Mesothelial cell of epicardium (in vitro differentiated cells): ENCODE results near the gene FCRL6. TPM values are rescaled to one million over a fixed set of nuclear protein-coding genes. Genes with fewer than 3 reads are reported as not detected.

Experiments used
- DNase-seq, 2 experiments: peaks; one replicate each; pipeline ENCODE4 v3.0.0; 2021; ENCODE audit warnings: low spot score in 2 of 2; ENCODE audit not compliant: unreplicated experiment in 2 of 2
- H3K27ac Mint-ChIP-seq: 2 replicates; pipeline ENCODE4 v1.8.0; 2021; ENCODE audit warnings: mixed read lengths
- H3K27me3 Mint-ChIP-seq: 2 replicates; pipeline ENCODE4 v1.8.0; 2021; ENCODE audit warnings: low read depth, mixed read lengths
- H3K36me3 Mint-ChIP-seq: 2 replicates; pipeline ENCODE4 v1.8.0; 2021; ENCODE audit warnings: mixed read lengths
- H3K4me1 Mint-ChIP-seq: 2 replicates; pipeline ENCODE4 v1.8.0; 2021; ENCODE audit warnings: mixed read lengths
- H3K4me3 Mint-ChIP-seq: 2 replicates; pipeline ENCODE4 v1.8.0; 2021; ENCODE audit warnings: mild to moderate bottlenecking, moderate library complexity, mixed read lengths
- H3K9me3 Mint-ChIP-seq: 2 replicates; pipeline ENCODE4 v1.8.0; 2021; ENCODE audit warnings: mixed read lengths
- CTCF ChIP-seq: fragments of 200-600 bp; sonication (generic); IDR thresholded peaks from one replicate; pipeline ENCODE4 v1.5.0; 2021; ENCODE audit warnings: antibody characterized with exemption; ENCODE audit not compliant: unreplicated experiment
- total RNA-seq: library from RNA; stranded (reverse); gene quantifications from 3 replicates; pipeline ENCODE4 v1.2.1, GENCODE V29; 2021

Gene FCRL6
- total RNA-seq: 0.60 to 0.62 TPM (median 0.61 TPM) in 3 replicates

GRCh38 chr1:159802111-159802510 lies at the start of gene FCRL6:
FCRL6 (plus strand) TSS chr1:159802360; CDS start chr1:159802425, 65 bp downstream.
- no peaks in the 10 kb centered on the region for H3K9me3 Mint-ChIP-seq
- TF ChIP-seq CTCF: no peak
- H3K4me3 Mint-ChIP-seq: no peak within 1 kb of the TSS
- no peaks in the 10 kb centered on the region for H3K4me1 Mint-ChIP-seq
- H3K27me3 Mint-ChIP-seq: peaks cover 47% of the 10 kb centered on the region
- H3K36me3 Mint-ChIP-seq: no peaks in the 10 kb centered on the region
- no peak within 1 kb of the TSS for H3K27ac Mint-ChIP-seq
- DNase-seq: no peak

- Mint-ChIP-seq H3K27me3 (peaks cover 5% of the 10 kb centered on the region), H3K4me3 (no peak overlapping the region), H3K36me3 (no peaks in the 10 kb centered on the region), H3K27ac (no peak overlapping the region), H3K4me1 (no peaks in the 10 kb centered on the region), H3K9me3 (peaks cover 5% of the 10 kb centered on the region)
- TF ChIP-seq CTCF: no peak
- no peak for DNase-seq
Observed at GRCh38 chr1:159753386-159753785, 48.8 kb upstream of the FCRL6 start.

- no peak for TF ChIP-seq CTCF
- peaks cover 5% of the 10 kb centered on the region for H3K9me3 Mint-ChIP-seq
- H3K36me3 Mint-ChIP-seq: no peaks in the 10 kb centered on the region
- no peaks in the 10 kb centered on the region for H3K4me1 Mint-ChIP-seq
- DNase-seq: no peak
- H3K27me3 Mint-ChIP-seq: peaks cover 5% of the 10 kb centered on the region
- no peak overlapping the region for H3K4me3 Mint-ChIP-seq
- H3K27ac Mint-ChIP-seq: no peak overlapping the region
Observed at GRCh38 chr1:159755451-159756007, 46.6 kb upstream of the FCRL6 start.

- peaks cover 5% of the 10 kb centered on the region for H3K27me3 Mint-ChIP-seq
- TF ChIP-seq CTCF: no peak
- peaks cover 4% of the 10 kb centered on the region for H3K9me3 Mint-ChIP-seq
- no peak for DNase-seq
- no peaks in the 10 kb centered on the region for H3K4me1 Mint-ChIP-seq
- H3K4me3 Mint-ChIP-seq: no peak overlapping the region
- H3K36me3 Mint-ChIP-seq: no peaks in the 10 kb centered on the region
- H3K27ac Mint-ChIP-seq: no peak overlapping the region
Observed at GRCh38 chr1:159756397-159756796, 45.8 kb upstream of the FCRL6 start.

- no peak for TF ChIP-seq CTCF
- no peak overlapping the region for H3K4me3 Mint-ChIP-seq
- H3K9me3 Mint-ChIP-seq: peaks cover 4% of the 10 kb centered on the region
- H3K4me1 Mint-ChIP-seq: no peaks in the 10 kb centered on the region
- peaks cover 5% of the 10 kb centered on the region for H3K27me3 Mint-ChIP-seq
- no peaks in the 10 kb centered on the region for H3K36me3 Mint-ChIP-seq
- DNase-seq: no peak
- H3K27ac Mint-ChIP-seq: no peak overlapping the region
Observed at GRCh38 chr1:159763686-159764085, 38.5 kb upstream of the FCRL6 start.

- no peak for TF ChIP-seq CTCF
- Mint-ChIP-seq H3K36me3 (no peaks in the 10 kb centered on the region), H3K4me3 (no peak overlapping the region), H3K9me3 (peaks cover 4% of the 10 kb centered on the region), H3K27ac (no peak overlapping the region), H3K4me1 (no peaks in the 10 kb centered on the region), H3K27me3 (peaks cover 7% of the 10 kb centered on the region)
- no peak for DNase-seq
Observed at GRCh38 chr1:159765806-159766205, 36.4 kb upstream of the FCRL6 start.
